ENCODE measurements around the gene HERC4.

DNA sequence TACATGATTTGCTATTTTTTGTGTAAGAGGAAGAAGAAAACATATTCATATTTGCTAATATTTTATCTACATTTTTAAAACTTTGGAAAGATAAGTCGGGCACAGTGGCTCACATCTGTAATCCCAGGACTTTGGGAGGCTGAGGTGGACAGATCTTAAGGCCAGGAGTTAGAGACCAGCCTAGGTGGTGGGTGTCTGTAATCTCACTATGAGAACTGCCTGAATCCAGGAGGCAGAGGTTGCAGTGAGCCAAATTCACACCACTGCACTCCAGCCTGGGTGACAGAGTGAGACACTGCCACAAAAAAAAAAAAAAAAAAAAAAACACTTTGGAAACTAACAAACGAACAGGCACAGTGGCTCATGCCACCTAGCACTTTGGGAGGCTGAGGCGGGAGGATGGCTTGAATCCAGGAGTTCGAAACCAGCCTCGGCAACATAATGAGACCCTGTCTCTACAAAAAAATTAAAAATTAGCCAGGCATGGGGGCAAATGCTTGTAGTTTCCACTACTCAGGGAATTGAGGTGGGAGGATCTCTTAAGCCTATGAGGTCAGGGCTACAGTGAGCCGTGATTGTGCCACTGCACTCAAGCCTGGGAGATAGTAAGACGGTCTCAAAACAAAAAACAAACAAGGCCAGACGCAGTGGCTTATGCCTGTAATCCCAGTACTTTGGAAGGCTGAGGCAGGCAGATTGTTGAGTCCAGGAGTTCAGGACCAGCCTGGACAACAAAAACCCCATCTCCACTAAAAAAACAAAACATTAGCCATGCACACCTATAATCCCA is 25.6 kb downstream of the HERC4 start:
- TF ChIP-seq EZH2 (IDR thresholded peaks at IDR 0.05; ENCODE audit: low read length, missing control alignments): no peak
- TF ChIP-seq, protein P1, sequence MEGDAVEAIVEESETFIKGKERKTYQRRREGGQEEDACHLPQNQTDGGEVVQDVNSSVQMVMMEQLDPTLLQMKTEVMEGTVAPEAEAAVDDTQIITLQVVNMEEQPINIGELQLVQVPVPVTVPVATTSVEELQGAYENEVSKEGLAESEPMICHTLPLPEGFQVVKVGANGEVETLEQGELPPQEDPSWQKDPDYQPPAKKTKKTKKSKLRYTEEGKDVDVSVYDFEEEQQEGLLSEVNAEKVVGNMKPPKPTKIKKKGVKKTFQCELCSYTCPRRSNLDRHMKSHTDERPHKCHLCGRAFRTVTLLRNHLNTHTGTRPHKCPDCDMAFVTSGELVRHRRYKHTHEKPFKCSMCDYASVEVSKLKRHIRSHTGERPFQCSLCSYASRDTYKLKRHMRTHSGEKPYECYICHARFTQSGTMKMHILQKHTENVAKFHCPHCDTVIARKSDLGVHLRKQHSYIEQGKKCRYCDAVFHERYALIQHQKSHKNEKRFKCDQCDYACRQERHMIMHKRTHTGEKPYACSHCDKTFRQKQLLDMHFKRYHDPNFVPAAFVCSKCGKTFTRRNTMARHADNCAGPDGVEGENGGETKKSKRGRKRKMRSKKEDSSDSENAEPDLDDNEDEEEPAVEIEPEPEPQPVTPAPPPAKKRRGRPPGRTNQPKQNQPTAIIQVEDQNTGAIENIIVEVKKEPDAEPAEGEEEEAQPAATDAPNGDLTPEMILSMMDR (conservative IDR thresholded peaks at IDR 0.05 in 1 of 2, IDR thresholded peaks at IDR 0.05 in 1 of 2; ENCODE audit: low read depth in 1 of 2, low read length in 2 of 2): no peak

All from fibroblast of lung (primary cell).